ENCODE data around the gene LOXHD1.

Gene LOXHD1

DNA sequence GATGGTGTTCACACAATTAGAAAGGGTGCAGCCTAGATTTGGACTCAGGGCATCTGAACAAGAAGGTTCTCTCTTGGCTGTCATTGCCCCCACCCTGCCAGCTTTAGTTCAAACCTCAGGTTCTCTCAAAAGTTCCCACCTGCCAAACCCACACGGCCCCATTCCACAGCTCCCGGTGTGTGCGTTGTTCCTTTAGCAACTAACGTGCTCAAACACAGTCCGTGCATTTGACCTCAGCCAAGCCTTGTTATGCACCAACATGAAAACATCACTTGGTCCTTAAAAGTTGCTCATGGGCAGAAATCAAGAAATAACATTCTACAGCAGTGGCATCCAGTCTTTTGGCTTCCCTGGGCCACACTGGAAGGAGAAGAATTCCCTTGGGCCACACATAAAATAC, 32.0 kb downstream of the LOXHD1 start:
- DNase-seq, result no peak

DNA sequence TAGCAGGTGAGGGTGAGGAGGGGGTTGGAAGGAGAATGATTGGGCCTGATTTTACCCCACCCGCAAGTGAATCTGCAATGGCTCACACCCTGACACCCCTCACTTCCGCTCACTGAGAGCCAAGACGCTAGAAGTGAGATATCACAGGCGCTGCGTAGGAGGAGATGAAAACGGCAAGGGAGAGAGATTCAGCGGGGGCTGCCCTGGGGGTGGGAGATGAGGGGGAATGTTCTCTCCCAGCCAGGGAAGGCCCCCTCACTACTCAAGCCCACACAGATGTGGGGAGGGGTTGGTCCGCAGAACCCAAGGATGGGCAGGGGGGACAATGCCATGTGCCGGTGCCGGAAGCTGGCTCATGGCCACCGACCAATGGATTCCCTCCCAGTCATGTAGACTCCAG, 32.9 kb downstream of the LOXHD1 start:
- DNase-seq, result peak in 1 of 2 experiments; percentile 43

DNA sequence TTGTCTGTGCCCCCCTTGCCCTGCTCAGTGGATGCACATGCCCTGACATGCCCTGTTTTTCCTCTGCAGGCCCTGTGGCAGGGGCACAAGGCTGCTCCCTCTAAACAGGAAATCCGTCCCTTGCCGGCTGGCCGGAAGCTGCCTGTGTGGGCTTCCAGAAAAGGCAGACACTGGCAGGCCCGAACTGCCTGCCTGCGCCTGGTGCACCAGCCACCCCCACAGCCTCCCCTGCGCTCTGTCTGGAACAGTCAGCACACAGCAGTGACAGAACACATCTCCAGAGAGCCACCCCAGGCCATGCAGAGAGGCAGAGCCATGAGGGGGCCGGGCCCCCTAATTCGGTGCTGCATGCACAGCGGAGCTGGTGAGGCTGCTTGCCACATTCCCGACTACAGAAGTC, 33.5 kb downstream of the LOXHD1 start:
- DNase-seq, result peak; percentile 50 to 56

DNA sequence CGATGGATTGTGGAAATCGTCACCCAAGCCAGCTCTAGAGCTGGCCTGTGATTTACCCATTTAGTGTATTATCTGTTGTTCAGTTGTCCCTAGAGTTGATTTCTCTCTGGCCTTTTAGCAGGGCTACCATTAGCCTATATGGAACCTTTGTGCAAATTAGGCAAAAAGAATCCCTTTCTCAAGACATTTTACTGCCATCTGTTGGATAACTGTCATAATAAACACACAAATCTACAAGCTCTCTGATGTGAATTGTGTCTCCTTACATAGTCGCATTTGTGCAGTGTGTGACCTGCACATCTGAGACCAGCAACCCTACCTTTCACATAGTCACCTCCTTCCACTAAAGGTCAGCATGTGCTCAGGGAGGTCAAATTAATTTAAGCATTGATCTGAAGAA, 34.0 kb downstream of the LOXHD1 start:
- no peak for DNase-seq

DNA sequence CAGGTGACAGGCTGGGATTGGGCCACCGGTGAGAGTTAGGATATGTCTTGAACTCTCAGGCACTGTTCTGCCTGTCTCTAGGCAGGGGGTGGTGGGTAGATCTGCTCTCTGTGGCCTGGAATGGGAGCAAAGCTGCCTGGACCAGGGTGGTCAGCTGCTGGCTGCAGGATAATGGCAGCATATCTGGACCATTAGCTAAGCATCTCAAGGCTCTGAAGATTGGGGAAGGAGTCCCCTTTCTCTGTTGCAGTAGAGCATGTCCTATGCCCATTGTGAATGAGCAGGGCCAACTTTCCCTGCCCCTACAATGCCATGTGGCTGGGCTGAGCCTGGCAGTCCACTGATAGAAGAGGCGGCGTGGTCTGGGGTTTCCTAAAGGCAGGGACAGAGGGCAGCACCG, 34.6 kb downstream of the LOXHD1 start:
- no peak for DNase-seq

DNA sequence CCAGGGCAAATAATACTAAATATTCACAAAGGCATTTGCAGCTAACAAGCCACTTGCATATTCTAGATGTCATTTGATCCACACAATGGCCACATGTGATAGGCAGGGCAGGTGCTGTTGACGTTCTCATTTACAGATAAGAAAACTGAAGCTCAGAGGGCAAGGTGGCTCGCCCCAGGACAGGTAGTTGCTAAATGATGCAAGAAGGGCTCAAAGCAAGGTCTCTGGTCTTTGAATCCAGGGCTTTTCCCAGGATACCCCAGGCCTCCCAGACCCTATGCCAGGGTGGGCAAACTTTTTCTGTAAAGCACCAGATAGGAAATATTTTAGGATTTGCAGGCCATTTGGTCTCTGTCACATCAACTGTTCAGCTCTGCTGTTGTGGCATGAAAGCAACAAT, 35.1 kb downstream of the LOXHD1 start:
- DNase-seq, result no peak

DNA sequence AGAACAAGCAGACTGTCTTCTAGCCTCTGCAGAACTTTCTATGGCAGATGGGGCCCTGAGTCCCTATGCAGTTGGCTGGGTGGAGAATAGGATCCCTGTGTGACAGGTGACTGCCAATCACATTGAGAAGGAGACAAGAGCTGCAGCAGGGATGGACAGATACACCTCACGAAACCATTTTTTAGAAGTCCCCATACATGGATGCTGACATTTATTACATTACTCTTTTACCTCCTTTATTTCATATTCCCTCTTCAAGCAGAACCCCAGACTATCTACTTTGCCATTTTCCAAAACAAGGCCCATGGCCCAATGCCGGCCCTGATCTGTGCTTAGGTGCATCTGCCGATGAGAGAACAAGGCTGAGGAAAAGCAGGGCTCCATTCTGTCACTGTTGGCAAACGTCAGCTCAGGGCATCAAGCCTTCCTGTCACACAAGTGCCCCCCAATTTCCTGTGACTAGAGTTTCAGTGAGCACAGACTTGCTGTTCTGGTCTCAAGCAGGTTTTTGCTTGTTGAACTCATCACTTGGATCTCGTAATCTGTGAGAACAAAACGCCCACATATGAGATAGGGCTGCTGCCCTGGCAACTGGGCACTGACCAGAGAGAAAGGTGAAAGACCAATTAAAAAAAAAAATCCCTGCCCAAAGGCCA, 35.8 kb downstream of the LOXHD1 start:
- DNase-seq, result no peak

DNA sequence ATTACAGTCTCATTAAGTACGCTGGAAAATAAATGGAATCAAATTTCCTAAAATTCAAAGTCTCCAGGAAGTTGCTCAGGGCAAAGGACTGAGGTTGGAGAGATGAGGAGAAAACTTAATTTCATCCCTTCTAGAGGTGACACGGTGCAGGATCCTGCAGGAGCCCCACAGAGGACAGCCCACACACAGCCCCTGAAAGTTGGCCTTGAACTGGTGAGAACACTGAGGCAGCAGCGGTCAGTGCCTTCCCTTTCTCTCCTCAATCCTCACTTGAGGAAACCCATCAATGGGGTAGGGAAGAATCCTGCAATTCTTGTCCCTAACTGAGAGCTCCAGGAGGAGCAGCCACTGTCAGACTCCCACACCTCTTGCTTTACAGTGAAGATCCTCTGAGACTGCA, 37.5 kb downstream of the LOXHD1 start:
- DNase-seq, result no peak

DNA sequence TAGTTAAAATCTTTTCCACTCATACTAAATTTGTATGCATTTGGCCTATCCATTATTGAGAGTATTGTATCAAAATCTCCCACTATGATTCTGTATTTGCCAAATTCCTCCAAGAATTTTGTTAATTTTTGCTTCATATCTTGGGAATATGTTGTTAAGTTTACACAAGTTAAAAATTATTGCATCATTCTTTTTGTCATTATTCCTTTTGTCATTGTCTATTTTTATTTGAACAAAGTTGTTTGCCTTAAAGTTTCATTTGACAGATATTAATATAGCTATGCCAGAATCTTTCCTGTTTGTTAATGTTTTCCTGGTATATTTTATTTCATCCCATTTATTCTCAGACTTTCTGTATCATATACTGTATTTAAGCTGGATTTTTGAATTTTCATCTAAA, 41.3 kb downstream of the LOXHD1 start:
- no peak for DNase-seq

DNA sequence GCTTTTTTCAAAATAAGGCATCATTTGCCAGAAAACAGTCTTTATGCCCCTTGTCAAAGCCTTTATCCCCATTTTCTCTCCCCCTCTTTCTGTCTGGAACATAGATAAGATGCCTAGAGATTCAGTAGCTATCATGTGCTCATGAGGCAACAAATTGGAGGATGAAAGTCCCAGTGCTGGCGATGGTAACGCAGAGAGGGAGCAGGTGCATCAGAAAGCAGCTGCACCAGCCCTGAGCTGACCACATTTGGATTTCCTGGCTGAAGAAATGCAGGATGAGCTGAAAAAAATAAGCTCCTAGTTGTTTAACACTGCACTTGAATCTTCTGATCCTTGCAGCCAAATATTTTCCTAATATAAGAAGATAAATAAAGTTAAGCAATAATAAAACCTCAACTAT, 48.0 kb downstream of the LOXHD1 start:
- no peak for DNase-seq

DNA sequence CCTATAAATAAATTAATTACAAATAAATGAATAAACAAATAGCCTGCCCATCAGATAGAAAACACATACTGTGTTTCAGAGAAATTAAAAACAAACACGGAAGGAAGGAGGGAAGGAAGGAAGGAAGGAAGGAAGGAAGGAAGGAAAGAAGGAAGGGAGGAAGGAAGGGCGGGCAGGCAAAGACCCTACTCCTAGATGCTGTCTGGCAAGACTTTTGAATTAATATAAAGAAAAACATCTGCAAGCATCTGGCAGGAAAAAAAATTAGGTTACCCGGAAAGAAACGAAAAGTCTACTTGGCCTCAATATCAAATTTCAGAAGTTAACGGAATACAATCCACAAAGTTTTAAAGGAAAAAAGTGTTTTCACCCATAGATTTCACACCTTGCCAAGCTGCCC, 49.1 kb downstream of the LOXHD1 start:
- no peak for DNase-seq

DNA sequence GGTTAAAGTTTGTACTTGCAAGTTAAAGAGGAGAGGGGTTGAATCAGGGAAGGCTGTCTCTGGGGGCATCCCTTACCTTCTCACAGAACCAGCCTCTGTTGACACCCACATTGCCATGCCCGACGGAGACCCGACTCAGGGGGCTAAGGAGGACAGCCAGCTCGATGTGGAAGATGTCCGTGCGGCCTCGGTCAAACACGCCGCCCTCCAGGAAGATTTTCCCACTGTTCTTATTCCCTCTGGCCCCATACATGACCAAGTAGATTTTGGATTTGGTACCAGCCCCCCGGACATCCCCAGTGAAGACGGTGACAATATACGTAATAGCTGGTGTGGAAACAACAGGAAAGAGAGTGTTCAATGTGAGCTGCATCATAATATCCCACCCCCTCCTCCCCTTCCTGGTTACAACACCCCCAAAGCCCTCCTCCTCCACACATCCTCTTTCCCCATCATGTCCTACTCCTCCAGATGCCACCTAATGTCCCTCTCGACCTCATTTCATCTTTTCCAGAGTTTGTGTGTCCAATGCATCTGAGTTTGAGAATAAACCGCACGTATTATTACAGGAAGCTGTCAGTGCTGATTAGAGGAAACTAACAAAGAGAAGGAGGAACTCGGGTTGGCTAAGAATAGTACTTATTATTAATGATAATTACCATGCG, 55.7 kb downstream of the LOXHD1 start:
- DNase-seq, result no peak

DNA sequence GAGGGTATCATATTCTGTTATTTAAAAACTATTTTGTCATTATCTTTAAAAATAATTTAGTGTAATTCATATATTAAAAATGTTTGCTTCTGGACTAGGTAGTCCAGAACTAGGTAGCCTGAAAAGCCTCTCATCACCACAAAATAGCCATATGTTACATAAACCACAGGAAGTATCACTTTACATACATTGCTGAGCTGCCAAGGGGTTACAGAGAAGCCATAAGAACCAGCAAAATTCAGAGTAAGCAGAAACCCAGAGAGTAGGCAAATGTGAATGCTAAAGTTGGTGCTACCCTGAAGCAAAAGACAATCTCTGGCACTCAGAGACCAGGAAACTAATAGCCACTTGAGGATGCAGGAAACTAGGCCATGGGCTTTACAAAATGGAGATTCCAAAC, 60.9 kb downstream of the LOXHD1 start:
- DNase-seq, result no peak

DNA sequence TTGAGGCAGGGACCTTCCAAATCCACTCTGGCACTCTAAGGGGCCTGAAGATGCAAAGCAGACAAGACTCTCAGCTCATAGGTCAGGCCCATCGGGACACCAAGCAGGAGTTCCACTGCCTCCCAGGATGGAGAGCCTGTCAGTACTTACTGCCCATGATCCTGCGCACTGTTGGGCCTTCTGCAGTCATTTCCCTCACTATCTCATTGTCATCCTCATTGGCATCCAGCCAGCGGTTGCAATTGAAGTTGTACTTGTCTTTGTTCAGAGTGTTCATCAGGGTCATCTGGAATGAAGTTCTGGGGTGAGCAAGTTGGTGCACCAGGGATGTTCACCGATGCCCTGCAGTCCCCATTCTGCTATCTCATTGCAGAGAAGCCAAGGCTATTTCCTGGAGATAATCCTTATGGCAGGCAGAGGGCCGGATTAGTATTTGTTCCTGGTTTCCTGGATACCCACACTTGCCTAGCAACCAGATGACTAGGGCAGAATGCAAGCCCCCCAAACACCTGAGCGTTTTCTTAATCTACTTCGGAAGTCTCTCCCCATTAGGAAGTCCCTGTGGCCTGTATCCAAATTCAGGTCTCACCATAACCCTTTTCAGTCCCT, 65.1 kb downstream of the LOXHD1 start:
- DNase-seq, result no peak

DNA sequence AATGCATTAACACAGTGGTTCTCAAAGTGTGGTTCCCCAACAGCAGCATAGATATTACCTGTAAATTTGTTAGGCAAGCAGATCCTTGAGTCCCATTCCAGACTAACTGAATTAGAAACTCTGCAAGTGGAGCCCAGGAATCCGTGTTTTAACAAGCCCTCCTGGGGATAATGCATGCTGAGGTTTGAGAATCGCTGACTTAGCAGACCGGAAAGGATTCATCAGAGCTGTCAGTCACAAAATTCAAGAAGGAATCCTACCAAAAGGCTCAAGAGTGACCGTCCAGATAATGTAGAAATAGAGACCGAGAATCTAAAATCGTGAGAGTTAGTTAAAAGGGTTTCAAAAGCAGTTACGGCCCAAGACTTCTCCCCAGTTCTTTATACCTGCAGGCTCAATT, 66.9 kb downstream of the LOXHD1 start:
- no peak for DNase-seq

DNA sequence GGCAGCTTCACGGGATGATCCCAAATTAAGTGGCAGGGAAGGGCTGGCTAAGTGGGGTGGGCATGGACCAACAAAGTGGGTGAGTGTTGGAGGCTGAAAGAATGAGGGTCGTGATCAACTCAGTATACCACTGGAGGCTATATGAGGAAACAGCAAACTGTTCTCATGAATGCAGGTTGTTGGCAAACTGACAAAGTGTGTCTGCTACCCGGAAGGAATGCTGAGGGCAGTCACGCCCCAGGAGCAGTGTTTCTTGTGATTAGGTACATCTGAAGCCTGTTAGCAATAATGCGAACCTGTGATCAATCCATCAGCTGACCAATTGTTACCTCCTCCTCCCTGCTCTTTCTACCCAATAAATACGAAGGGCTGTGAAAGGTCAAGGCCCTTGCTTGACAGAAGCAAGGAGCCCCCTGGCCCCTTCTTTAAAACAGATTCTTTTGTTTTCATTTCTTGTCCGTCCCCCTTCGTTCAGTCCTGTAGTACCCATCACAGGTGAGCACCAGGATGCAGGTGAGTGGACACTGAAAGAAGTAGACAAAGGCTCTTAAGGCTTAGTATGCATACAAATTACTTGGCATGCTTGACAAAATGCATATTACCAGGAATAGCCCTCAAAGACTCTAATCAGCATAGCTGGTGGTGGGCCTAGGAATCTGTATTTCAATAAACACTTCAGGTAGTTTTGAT, 67.9 kb downstream of the LOXHD1 start:
- no peak for DNase-seq

DNA sequence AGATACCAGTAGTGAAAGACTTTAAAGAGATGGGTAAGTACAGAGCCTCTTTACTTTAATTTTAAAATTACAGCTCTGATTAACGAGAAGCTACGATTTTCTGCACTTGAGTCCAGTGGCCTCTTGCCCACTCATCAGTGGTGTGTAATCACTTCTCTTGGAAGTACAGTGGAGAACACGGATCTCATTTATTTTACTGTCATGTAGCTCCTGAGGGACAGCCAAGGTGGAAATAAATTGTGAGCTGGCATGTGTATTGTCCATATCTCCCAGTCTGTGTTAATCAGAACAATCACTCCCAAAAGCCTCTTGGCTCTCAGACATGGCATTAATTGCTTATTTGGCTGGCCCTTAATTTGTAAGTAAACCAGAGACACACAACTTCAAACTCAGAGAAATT, 69.4 kb downstream of the LOXHD1 start:
- no peak for DNase-seq

DNA sequence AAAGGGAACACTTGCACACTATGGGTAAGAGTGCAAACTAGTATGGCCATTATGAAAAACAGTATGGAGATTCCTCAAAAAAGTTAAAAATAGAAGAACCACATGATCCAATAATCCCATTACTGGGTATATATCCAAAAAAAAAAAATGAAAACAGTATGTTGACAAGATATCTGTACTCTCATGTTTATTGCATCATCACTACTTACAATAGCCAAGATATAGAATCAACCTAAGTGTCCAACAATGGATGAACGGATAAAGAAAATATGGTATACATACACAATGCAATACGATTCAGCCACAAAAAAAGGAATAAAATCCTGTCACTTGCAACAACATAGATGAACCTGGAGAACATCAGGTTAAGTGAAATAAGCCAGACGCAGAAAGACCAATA, 73.3 kb downstream of the LOXHD1 start:
- DNase-seq, result no peak

DNA sequence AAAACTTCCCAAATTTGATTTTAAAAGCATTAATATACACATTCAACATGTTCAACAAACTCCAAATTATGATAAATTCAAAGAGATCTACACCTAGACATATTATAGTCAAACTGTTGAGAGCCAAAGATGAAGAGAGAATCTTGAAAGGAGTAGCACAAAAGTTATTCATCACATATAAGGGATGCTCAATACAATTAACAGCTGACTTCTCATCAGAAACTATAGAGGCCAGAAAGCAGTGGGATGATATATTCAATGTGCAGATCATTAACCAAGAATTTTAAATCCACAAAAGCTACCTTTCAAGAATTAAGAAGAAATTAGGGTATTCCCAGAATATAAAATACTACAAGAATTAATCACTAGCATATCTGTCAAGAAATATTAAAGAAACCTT, 75.4 kb downstream of the LOXHD1 start:
- DNase-seq, result no peak

DNA sequence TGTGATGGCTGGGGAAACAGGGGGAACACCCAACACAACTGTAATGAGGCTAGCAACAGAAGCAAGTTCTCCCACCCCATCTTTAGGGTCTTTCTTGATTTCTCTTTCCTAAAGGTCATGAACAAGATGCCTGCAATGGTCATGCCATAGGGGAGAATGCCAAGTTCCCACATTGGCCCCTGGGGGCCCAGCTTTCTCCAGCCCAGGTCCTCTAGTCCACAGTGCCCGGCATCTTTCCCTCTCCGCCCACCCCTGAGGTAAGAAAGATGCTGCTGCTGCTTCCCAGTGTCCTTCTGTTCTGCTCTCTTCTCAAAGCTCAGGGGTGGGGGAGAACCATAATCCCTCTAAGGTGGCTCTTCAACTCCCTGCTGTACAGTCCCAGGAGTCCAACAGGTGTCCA, 78.0 kb downstream of the LOXHD1 start:
- DNase-seq, result no peak

DNA sequence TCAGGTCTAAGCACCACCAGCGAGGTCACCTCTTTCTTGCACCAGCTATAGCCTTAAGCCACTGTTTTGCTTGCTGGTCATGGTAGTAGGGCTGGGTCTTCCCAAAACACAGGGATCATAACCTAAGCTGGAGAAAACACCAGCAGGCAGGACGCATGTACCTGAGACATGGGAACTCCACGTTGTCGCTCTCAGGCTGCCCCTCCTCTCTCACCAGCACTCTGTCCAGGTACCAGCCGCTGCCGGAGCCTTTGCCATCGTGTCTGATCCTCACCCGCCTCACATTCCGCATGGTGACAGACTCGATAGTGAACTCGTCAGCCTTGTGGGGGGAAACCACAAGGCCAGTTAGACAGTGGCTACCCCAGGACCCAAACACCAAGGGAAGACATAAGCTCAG, 79.5 kb downstream of the LOXHD1 start:
- no peak for DNase-seq

DNA sequence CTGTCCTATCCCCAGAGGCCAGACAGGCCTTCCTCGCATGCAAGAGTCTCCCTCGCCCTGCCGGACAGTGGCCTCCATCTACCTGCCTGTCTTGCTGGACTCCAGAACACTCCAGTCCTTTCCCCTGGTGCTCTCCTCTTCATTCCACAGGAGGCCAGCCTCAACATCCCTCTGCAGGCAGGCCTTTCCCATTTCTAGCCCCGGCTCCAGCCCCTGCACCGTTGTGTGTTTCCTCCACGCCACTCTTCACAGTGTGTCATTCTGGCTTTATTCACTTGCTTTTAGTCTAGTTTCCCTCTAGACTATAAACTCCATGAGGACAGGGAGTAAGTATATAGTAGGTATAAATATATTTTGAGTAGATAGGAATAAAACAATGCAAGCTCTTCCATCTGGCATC, 81.2 kb downstream of the LOXHD1 start:
- DNase-seq, result no peak

DNA sequence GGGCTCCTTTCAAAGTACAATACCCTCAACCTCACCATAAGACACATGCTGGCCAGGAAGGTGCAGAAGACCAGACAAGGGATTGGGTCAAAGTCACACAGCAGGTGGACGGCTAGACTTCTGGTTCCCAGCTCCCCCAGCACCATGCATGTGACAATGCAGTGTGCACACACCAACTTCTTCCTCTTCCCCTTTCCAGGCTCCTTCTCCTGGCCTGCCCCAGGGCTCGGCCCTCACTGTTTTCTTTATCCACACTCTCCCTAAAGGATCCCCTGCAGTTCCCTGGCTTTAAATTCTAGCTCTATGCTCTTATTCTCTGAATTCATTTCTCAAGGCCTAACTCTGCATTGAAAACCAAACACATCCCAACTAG, 82.3 kb downstream of the LOXHD1 start:
- DNase-seq, result no peak

Data from activated T-cell treated with anti-CD3 and anti-CD28 coated beads, Interleukin-2, amount 50 U/mL, for 48 hours (primary cell).